Cardiac fibroblast (primary cell): ENCODE results near the gene FAM234B.

Source experiments
- DNase-seq, 2 donors: peaks; one replicate each; pipeline versions ENCODE4 v3.0.0 to v3.0.0-alpha.2; 2010; ENCODE audit warnings: low read depth in 2 of 2
- H3K4me3 ChIP-seq, 2 donors: replicated peaks in 1 of 2; 1 replicate in 1 of 2; 2 replicates in 1 of 2; pipeline ENCODE4 v1.5.1; 2011; ENCODE audit warnings: low read depth in 2 of 2, low read length in 2 of 2, mild to moderate bottlenecking in 2 of 2, moderate library complexity in 1 of 2
- TF ChIP-seq, protein P1 (sequence below): IDR thresholded peaks from one replicate; pipeline ENCODE4 v1.5.1; 2011; ENCODE audit warnings: low read depth, mild to moderate bottlenecking, low read length, inconsistent platforms

FAM234B gene

DNA sequence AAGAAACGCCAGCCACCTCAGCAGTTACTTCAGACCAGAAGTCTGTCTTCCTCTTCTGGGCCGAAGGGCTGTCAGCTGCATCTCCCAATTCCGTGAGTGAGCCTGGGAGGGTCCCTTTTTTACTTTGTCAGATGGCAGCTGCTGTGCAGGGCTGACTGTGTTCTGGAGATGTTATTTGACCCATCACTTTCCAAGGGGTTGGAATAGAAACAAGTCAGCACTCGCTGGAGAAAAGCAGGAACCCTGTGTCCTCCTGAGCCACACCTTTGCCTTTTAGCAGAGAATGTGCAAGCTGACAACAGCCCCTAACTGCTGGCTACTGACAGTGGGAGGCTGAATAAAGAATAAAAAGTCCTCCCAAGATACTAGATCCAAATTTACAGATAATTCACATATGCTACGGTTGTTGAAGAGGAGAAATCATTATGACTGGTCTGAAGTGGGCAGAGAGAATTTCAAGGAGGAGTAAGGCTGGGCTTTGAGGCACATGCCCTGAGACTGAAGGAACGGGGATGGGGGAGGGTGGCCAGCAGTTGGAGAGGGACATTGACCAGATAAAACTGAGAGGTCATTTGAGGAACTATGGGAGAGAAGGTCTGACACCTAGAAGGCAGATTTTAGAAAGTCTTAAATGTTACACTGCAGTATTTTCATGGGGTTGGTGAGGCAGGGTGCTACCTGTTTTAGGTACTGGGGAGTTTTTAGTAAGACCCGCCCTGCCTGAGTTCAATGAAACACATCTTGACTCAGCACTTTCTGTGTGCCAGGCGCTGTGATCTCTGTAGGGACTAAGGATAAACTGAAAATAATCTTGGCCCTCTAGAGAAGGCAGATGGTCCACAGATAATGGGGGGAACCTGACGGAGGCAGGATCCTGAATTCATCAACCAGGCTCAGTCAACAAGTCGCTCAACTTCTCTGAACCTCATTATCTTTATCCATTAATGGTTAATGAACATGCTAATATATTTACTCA lies 27.4 kb downstream of the FAM234B start:
- TF ChIP-seq, protein P1, sequence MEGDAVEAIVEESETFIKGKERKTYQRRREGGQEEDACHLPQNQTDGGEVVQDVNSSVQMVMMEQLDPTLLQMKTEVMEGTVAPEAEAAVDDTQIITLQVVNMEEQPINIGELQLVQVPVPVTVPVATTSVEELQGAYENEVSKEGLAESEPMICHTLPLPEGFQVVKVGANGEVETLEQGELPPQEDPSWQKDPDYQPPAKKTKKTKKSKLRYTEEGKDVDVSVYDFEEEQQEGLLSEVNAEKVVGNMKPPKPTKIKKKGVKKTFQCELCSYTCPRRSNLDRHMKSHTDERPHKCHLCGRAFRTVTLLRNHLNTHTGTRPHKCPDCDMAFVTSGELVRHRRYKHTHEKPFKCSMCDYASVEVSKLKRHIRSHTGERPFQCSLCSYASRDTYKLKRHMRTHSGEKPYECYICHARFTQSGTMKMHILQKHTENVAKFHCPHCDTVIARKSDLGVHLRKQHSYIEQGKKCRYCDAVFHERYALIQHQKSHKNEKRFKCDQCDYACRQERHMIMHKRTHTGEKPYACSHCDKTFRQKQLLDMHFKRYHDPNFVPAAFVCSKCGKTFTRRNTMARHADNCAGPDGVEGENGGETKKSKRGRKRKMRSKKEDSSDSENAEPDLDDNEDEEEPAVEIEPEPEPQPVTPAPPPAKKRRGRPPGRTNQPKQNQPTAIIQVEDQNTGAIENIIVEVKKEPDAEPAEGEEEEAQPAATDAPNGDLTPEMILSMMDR = no peak
- H3K4me3 ChIP-seq = no peak overlapping the region

DNA sequence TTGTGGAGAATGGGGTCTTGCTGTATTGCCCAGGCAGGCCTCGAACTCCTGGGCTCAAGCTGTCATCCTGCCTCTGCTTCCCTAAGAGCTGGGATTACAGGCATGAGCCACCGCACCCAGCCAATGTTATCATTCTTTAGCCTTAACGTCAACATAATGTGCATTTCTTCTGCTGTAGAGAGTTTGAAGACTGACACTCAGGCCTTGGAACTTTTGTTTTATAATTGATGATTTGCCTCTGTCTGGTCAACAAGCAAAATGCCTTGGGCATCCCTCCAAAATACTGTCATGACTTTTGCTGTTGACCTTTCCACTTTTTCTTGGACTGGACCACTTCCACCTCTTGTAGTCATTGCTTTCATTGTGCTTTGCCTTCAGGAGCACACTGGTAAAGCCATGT lies 29.0 kb downstream of the FAM234B start:
- DNase-seq = no peak
- TF ChIP-seq, protein P1 = no peak

More for the DNA sequence above, 27.4 kb downstream of the FAM234B start:
- no peak for DNase-seq

DNA sequence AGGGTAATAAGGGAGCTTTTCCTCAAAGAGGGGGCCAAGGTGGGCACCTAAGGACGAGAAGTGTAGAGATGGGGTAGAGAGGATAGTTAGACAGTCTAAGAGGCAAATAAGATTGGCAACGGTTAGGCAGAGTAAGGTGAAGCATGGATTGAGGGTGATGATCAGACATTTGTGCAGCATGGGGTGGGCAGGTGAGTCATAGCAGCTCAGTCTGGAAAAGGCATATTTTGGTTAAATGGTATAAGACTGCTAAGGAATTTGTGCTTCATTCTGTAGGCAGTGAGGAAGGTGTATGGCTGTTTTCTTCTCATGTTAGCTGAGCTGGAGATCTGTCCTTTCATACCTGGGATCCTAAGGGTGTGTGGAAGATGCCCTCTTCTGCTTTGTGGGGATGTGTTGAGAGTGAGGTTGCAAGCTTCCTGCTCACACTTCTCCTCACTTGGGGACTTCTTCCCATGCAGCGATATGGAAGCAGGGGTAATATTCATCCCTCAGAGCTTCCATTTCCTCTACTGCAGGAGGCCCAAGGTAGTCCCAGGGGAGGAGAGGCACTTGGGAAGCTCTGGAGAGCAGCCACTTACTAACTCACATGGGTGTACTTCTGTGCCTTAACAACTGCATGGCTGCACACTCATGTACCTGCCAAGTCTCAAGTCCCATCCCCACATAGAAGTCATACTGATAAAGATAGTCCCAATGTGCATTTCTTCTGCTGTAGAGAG lies 30.4 kb downstream of the FAM234B start:
- TF ChIP-seq, protein P1 = no peak
- DNase-seq = peak in 1 of 2 donors; percentile 30
- H3K4me3 ChIP-seq = no peak overlapping the region

More for the DNA sequence above, 29.0 kb downstream of the FAM234B start:
- H3K4me3 ChIP-seq = no peak overlapping the region

DNA sequence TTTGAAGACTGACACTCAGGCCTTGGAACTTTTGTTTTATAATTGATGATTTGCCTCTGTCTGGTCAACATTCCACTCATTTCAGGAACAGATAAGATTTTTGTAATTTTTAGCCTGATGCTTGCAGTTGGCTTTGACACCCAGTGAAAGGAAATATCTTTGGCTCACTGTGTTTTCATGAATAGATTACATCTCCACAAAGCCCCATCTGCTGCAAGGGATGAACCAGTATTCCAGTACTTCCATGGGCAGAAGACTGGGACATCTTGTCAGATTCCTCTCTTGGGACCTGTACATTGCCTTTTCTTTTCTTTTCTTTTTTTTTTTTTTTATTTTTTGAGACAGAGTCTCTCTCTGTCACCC lies 30.9 kb downstream of the FAM234B start:
- H3K4me3 ChIP-seq = no peak overlapping the region
- peak in 1 of 2 donors; percentile 30 for DNase-seq
- TF ChIP-seq, protein P1 = no peak

DNA sequence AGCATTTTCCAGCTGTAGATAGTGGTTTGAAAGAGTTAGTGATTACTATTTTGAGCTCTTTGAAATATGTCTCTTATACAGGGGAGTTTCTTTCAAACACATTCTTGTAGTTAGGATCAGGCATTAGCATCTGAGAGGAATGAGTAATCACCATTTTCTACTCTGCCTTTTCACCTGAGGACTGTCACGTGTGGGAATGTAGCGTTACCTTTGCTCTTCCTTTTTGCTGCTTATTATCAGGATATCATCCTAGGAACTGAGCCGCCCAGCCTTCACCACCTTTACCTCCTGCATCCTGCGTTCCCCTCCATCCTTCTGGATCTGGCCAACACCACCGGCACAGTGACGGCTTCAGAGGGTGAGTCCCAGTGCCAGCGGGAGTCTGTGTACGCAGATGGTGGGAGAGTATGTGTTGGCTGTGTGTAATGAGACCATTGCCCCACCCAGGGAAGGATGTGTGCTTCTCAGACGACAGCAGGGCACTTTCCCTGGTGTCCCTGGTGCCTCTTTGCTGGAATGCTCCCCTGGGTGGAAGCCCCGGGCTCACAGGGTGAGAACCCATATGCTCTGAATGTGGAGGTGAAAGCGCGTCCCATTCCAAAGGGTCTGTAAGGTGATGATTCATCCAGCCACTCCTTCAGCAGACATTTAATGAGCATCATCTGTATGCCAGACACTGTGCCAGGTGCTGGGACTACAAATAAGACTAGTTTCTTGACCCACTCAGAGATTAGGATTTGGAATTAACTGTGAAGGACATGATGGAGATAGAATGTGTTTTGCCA lies 31.8 kb downstream of the FAM234B start:
- TF ChIP-seq, protein P1 = no peak
- no peak overlapping the region for H3K4me3 ChIP-seq
- DNase-seq = no peak

DNA sequence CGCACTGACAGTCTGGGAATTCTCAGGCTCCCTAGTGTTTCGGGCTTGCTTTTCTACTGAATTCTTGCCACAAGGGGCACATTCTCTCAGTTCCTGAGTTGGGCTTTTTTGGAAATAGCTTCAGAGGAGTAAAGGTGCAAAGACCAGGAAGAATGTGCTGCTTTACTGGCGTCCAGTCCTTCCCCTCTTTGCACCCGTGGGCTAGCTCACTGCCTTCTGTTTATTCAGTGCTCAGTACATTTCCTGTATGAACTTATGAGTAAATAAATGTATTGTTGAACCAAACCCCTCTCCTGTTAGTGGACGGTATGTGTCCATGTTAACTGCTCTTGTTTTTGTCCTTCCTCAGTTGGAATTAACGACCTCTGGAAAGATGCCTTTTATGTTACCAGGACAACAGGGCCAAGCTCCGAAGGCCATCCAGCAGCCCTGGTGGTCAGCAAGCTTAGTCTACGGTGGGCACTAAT lies 35.3 kb downstream of the FAM234B start:
- DNase-seq = no peak
- no peak overlapping the region for H3K4me3 ChIP-seq
- TF ChIP-seq, protein P1 = peak; percentile 3
